ENCODE measurements around the gene SIAH1. TPM values are rescaled to one million over a fixed set of nuclear protein-coding genes. Genes with fewer than 3 reads are reported as not detected.
"Not testable (repeated sequence)": the region's sequence is repeated elsewhere in the genome, so short reads cannot be mapped to it uniquely, and the experiment has no call there.

The SIAH1 gene
- total RNA-seq = 13.8 TPM
- long read RNA-seq, transcript SIAH1-203 (2 exons, 2,147 nt) = major isoform, 38 of 41 reads
- long read RNA-seq, partial matches to known transcripts = 0 of 41 reads
- long read RNA-seq, other reads (novel, unspliced or antisense) = 1 of 41 reads

GRCh38 chr16:48385253-48386150 is at the start of gene SIAH1:
SIAH1 (minus strand) TSS chr16:48385413; CDS start chr16:48362428, 22,985 bp downstream.
- intact Hi-C loops (cut with DNase I) = loop anchor here (10.0 kb wide), 1 partner anchor 149 kb away; no protein-coding TSS in a partner anchor
- DNase-seq (ENCODE audit: low spot score) = peak; percentile 94

DNA sequence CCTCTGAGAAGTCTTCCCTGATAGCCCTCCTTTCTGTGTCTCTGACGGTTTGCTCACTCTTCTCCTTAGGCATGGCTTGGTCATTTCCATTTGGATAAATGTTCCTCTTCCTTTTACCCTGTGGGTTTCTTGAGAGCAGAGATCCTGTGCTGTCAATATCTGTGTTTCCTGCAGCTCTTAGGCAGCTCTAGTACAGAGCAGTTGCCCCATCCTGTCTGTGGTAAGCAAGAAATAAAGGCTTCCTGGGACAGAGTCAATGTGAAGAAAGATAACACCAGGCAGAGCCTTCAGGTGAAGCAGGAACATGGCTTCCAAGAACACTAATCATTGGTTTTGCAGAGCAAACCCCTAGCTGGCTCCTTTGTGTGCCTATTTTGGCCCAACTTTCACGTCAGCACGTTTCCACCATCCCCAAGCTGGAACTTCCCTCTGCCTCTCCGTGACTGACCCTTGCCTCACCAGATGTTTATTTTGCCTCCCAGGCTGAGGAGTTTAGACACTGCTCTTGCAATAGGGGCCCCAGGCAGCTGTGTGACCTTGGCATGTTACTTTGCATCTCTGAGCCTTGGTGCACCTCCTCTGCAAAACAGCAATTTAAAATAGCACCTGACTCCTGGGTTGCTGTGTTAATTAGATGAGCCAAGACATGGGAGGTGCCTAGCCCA is 49.6 kb upstream of the SIAH1 start:
- intact Hi-C loops (cut with DNase I) = no loop called here
- DNase-seq (ENCODE audit: low spot score) = no peak

DNA sequence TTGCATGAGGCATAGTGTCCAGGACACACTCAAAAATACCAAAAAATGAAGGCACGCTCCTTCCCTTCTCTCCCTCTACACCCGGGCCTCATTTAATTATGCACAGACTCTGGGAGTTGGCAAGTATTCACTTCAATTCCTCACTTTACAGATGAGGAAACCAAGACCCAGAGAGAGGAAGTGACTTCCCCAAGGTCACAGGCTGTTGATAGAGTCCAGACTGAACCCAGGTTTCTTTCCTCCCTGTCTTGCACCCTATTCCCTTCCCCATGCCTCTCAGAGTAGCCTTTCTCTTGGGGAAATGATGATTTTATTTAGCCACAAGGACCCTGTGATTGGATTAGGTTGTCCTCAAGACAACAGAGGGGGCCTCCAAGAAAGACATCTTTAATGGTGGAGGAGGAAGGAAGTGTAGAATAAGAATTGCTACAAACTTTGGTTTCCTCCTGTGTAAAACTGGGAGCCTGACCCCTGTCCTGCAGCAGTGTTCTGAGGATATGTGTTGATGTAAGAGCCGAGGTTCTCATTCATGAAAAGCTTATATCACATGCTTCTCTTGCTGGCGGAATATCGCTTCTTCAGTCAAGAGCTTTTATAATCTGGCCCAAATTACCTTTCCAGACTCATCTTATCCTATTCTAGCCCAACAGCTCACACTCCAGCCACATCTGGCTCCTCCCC is 48.8 kb upstream of the SIAH1 start:
- DNase-seq (ENCODE audit: low spot score) = no peak
- intact Hi-C loops (cut with DNase I) = no loop called here

GRCh38 chr16:48433116-48433849 is 48.1 kb upstream of the SIAH1 start:
- DNase-seq (ENCODE audit: low spot score) = no peak
- intact Hi-C loops (cut with DNase I) = no loop called here

DNA sequence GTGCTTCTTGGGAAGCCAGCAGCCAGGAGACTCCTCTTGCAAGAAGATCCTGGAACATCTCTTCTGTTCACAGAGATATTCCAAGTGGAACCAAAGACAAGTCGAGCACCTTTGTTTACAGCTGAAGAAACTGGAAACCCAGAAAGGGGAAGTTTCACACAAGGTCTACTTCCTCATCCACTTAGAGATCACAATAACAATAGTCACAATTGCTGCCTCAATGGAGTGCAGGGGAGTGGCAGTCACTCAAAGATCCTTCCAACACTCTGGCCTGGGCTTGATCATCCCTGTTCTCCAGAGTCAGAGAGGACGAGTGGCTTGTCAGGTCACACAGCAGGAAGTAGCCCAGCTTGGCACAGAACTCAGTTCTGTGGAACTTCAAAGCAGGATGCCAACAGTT is 46.9 kb upstream of the SIAH1 start:
- no peak for DNase-seq (ENCODE audit: low spot score)
- intact Hi-C loops (cut with DNase I) = no loop called here

GRCh38 chr16:48430890-48431289 is 45.7 kb upstream of the SIAH1 start:
- intact Hi-C loops (cut with DNase I) = no loop called here
- DNase-seq (ENCODE audit: low spot score) = no peak

DNA sequence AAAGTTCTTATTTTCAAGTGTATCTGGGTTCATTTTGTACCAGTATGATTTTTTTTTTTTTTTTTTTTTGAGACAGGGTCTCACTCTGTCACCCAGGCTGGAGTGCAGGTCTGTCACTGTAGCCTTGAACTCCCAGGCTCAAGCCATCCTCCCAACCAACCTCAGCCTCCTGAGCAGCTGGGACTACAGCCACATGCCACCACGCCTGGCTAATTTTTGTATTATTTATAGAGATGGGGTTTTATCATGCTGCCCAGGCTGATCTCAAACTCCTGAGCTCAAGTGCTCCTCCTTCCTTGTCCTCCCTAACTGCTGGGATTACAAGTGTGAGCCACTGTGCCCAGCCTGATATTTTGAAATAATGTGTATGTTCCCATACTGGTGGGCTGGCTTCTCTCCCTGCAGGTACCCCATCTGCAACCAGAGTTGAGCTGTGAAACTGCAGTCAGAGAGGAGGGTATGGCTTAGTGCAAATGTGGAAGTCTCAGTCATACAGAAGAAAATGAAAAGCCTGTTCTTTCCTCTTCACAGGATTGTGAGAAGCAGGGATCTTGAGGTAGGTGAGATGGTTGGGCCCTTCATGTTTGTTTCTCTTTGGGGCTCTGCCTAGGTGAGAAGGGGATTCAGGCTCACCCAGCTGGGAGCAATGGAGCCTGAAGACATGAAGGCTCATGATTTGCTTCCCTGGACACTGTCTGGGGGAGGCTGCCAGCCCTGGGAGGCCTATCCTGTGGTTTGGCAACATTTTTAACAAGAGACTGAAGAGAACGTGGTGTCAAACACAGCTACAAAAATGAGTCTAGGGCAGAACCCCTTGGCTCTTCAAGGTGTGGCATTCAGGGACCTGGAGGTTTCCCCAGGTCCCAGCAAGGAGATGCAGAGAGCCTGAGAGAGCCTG is 41.3 kb upstream of the SIAH1 start:
- DNase-seq (ENCODE audit: low spot score) = no peak
- intact Hi-C loops (cut with DNase I) = no loop called here

- intact Hi-C loops (cut with DNase I) = no loop called here
Observed at GRCh38 chr16:48422537-48422936, 37.3 kb upstream of the SIAH1 start.

GRCh38 chr16:48421741-48422140 is 36.5 kb upstream of the SIAH1 start:
- no peak for DNase-seq (ENCODE audit: low spot score)
- intact Hi-C loops (cut with DNase I) = no loop called here

More at GRCh38 chr16:48422537-48422936, 37.3 kb upstream of the SIAH1 start:
- no peak for DNase-seq (ENCODE audit: low spot score)

DNA sequence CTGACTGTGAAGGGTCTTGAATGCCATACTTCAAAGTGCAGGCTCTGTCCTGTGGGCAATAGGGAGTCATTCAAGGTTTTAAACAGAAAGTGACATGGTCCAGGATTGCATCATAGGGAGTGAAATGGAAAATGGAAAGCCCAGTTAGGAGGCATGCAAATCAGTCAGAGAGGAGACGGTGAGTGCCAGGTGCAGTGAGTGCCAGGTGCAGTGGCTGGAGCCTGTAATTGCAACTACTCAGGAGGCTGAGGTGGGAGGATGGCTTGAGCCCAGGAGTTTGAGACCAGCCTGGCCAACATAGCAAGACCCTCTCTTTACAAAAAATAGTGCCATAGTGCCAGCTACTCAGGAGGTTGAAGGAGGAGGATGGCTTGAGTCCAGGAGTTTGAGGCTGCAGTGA is 35.2 kb upstream of the SIAH1 start:
- DNase-seq (ENCODE audit: low spot score) = no peak
- intact Hi-C loops (cut with DNase I) = no loop called here

DNA sequence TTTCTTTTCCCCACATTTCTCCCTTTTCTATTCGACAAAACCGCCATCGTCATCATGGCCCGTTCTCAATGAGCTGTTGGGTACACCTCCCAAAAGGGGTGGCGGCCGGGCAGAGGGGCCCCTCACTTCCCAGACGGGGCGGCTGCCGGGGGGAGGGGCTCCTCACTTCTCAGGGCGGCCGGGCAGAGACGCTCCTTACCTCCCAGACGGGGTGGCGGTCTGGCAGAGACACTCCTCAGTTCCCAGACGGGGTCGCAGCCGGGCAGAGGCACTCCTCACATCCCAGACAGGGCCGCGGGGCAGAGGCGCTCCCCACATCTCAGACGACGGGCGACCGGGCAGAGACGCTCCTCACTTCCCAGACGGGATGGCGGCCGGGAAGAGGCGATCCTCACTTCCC is 31.4 kb upstream of the SIAH1 start:
- DNase-seq (ENCODE audit: low spot score); intact Hi-C loops (cut with DNase I): not testable (repeated sequence)

DNA sequence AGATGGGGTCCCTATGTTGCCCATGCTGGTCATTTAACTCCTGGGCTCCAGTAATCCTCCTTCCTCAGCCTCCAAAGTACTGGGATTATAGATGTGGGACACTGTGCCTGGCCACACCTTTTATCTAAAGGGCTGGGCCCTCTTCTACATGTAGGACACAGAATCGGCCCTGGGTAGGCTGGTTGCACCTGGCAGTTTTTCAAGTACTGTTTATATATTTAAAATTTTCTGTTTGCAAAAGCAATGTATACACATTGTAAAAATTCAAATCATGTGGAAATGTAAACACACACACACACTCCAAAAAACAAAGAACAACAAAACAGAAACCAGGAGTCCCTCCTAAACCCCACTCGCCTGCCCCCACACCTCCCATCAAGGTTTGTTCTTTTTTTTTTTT is 28.1 kb upstream of the SIAH1 start:
- intact Hi-C loops (cut with DNase I) = no loop called here
- no peak for DNase-seq (ENCODE audit: low spot score)

DNA sequence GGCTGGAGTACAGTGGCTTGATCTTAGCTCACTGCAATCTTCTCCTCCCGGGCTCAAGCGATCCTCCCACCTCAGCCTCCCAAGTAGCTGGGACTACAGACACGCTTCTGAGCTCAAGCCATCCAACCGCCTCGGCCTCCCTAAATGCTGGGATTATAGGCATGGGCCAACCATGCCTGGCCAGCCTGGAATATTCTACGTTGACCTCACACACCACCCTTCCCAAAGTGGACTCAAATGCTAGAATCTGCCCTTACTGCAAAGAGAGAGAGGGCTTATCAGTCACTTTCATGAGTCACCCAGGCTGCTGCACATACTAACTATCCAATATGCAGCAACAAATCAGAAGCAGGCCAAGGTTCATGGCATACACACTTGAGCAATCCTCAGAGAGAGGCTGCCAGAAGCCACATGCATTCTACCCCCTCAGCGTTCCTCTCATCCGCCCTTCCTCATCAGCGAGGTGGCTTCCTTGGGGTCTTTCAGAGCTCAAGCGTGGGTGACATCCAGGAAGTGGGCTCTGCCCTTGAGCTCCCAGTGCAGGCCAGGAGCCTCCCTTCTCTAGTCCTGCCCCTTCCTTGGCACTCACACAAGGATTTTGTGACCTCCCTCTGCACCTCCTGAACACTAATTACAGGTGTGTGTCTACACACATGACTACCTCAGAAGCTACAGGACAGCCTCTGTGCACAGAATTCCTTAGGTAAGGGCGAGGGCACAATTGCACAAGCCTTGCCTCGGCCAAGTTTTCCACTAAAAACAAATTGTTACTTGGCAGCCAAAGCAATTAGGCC is 24.8 kb upstream of the SIAH1 start:
- no peak for DNase-seq (ENCODE audit: low spot score)
- intact Hi-C loops (cut with DNase I) = no loop called here

- intact Hi-C loops (cut with DNase I) = no loop called here
- DNase-seq (ENCODE audit: low spot score) = no peak
Observed at GRCh38 chr16:48408688-48409087, 23.5 kb upstream of the SIAH1 start.

- intact Hi-C loops (cut with DNase I) = no loop called here
- no peak for DNase-seq (ENCODE audit: low spot score)
Observed at GRCh38 chr16:48405907-48406306, 20.7 kb upstream of the SIAH1 start.

DNA sequence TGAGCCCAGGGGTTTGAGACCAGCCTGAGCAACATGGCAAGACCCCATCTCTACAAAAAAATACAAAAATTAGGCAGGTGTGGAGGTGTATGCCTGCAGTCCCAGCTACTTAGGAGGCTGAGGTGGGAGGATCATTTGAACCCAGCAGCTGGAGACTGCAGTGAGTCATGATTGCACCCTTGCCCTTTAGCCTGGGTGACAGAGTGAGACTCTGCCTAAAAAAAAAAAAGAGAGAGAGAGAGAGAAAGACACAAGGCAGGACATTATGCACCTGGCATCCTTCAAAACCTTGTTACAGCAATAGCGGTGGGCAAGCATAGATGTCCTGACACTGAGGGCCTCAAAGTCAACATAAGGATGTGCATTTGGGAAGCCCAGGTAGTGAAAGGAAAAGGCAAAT is 19.9 kb upstream of the SIAH1 start:
- intact Hi-C loops (cut with DNase I) = no loop called here
- no peak for DNase-seq (ENCODE audit: low spot score)

DNA sequence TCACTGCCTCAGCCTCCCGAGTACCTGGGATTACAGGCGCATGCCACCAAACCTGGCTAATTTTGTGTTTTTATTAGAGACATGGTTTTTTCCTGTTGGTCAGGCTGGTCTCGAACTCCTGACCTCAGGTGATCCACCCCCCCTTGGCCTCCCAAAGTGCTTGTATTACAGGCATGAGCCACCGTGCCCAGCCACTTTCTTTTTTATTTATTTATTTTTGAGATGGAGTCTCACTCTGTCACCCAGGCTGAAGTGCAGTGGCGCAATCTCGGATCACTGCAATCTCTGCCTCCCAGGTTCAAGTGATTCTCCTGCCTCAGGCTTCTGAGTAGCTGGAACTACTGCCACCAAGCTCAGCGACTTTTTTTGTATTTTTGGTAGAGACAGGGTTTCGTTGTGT is 17.3 kb upstream of the SIAH1 start:
- DNase-seq (ENCODE audit: low spot score); intact Hi-C loops (cut with DNase I): not testable (repeated sequence)

- intact Hi-C loops (cut with DNase I) = no loop called here
- DNase-seq (ENCODE audit: low spot score) = no peak
Observed at GRCh38 chr16:48395375-48395774, 10.2 kb upstream of the SIAH1 start.

All from cardiac septum (tissue), 1 donor.